ENCODE data around the gene UBE3C.

Gene UBE3C

GRCh38 chr7:157168571-157168970, 29.8 kb downstream of the UBE3C start:
- in situ Hi-C loops (cut with MboI; ENCODE audit: low sequenced_read_pairs): no loop called here

- in situ Hi-C loops (cut with MboI; ENCODE audit: low sequenced_read_pairs): no loop called here
Observed at GRCh38 chr7:157176771-157177170, 38.0 kb downstream of the UBE3C start.

- in situ Hi-C loops (cut with MboI; ENCODE audit: low sequenced_read_pairs): no loop called here
Observed at GRCh38 chr7:157177333-157177982, 38.7 kb downstream of the UBE3C start.

- in situ Hi-C loops (cut with MboI; ENCODE audit: low sequenced_read_pairs): no loop called here
Observed at GRCh38 chr7:157177983-157178381, 39.3 kb downstream of the UBE3C start.

GRCh38 chr7:157183832-157184231, 45.1 kb downstream of the UBE3C start:
- in situ Hi-C loops (cut with MboI; ENCODE audit: low sequenced_read_pairs): no loop called here

GRCh38 chr7:157188091-157188665, 49.5 kb downstream of the UBE3C start:
- in situ Hi-C loops (cut with MboI; ENCODE audit: low sequenced_read_pairs): no loop called here

GRCh38 chr7:157189405-157189804, 50.7 kb downstream of the UBE3C start:
- in situ Hi-C loops (cut with MboI; ENCODE audit: low sequenced_read_pairs): no loop called here

- in situ Hi-C loops (cut with MboI; ENCODE audit: low sequenced_read_pairs): no loop called here
Observed at GRCh38 chr7:157192861-157193260, 54.1 kb downstream of the UBE3C start.

- in situ Hi-C loops (cut with MboI; ENCODE audit: low sequenced_read_pairs): no loop called here
Observed at GRCh38 chr7:157193274-157193673, 54.5 kb downstream of the UBE3C start.

- in situ Hi-C loops (cut with MboI; ENCODE audit: low sequenced_read_pairs): no loop called here
Observed at GRCh38 chr7:157194948-157195347, 56.2 kb downstream of the UBE3C start.

GRCh38 chr7:157195868-157196267, 57.1 kb downstream of the UBE3C start:
- in situ Hi-C loops (cut with MboI; ENCODE audit: low sequenced_read_pairs): no loop called here

- in situ Hi-C loops (cut with MboI; ENCODE audit: low sequenced_read_pairs): no loop called here
Observed at GRCh38 chr7:157204134-157204533, 65.4 kb downstream of the UBE3C start.

GRCh38 chr7:157205438-157205837, 66.7 kb downstream of the UBE3C start:
- in situ Hi-C loops (cut with MboI; ENCODE audit: low sequenced_read_pairs): no loop called here

- in situ Hi-C loops (cut with MboI; ENCODE audit: low sequenced_read_pairs): no loop called here
Observed at GRCh38 chr7:157208571-157209413, 70.1 kb downstream of the UBE3C start.

GRCh38 chr7:157210682-157211081, 72.0 kb downstream of the UBE3C start:
- in situ Hi-C loops (cut with MboI; ENCODE audit: low sequenced_read_pairs): no loop called here

GRCh38 chr7:157211690-157212089, 73.0 kb downstream of the UBE3C start:
- in situ Hi-C loops (cut with MboI; ENCODE audit: low sequenced_read_pairs): no loop called here

- in situ Hi-C loops (cut with MboI; ENCODE audit: low sequenced_read_pairs): no loop called here
Observed at GRCh38 chr7:157219154-157219553, 80.4 kb downstream of the UBE3C start.

- in situ Hi-C loops (cut with MboI; ENCODE audit: low sequenced_read_pairs): no loop called here
Observed at GRCh38 chr7:157220916-157221569, 82.3 kb downstream of the UBE3C start.

GRCh38 chr7:157222687-157223086, 84.0 kb downstream of the UBE3C start:
- in situ Hi-C loops (cut with MboI; ENCODE audit: low sequenced_read_pairs): no loop called here

- in situ Hi-C loops (cut with MboI; ENCODE audit: low sequenced_read_pairs): no loop called here
Observed at GRCh38 chr7:157224627-157225026, 85.9 kb downstream of the UBE3C start.

- in situ Hi-C loops (cut with MboI; ENCODE audit: low sequenced_read_pairs): no loop called here
Observed at GRCh38 chr7:157228864-157229422, 90.2 kb downstream of the UBE3C start.
